PFSK-1 (cell line): ENCODE results near the gene DHX35.

ENCODE experiments used
- POLR2AphosphoS5 ChIP-seq: IDR thresholded peaks from 2 replicates; pipeline ENCODE4 v1.6.1; 2012; ENCODE audit warnings: low read depth, mild to moderate bottlenecking, control low read depth, low read length, moderate library complexity
- SIN3A ChIP-seq: IDR thresholded peaks from 2 replicates; pipeline ENCODE4 v1.6.1; 2012; ENCODE audit warnings: mild to moderate bottlenecking, low read length, moderate library complexity, borderline replicate concordance; ENCODE audit not compliant: insufficient read depth
- TAF1 ChIP-seq: IDR thresholded peaks from 2 replicates; pipeline ENCODE4 v1.6.1; 2012; ENCODE audit warnings: low read length, control low read depth, borderline replicate concordance; ENCODE audit not compliant: insufficient read depth
- TF ChIP-seq, protein P1 (sequence below), 2 experiments: IDR thresholded peaks; 2 replicates each; pipeline versions ENCODE4 v1.6.1 to v1.8.0; 2011 to 2012; ENCODE audit warnings: low read depth in 2 of 2, low read length in 2 of 2, control low read depth in 1 of 2, inconsistent platforms in 1 of 2, mild to moderate bottlenecking in 1 of 2, moderate library complexity in 1 of 2; ENCODE audit not compliant: insufficient read depth in 1 of 2

DNA sequence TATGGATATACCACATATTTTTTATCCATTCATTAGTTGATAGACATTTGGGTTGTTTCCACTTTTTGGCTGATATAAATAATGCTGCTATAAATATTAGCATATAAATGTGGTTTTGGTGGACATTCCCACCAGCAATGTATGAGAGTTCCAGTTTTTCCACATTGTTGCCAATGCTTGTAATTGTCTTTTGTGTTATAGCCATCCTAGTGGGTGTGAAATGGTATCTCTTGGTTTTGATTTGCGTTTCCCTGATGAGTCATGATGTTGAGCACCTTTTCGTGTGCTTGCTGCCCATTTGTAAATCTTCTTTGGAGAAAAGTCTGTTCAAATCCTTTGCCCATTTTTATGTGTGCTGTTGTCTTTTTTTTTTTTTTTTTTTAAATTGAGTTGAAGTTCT, 54.4 kb downstream of the DHX35 start:
- no peak for TF ChIP-seq POLR2AphosphoS5
- TF ChIP-seq, protein P1, sequence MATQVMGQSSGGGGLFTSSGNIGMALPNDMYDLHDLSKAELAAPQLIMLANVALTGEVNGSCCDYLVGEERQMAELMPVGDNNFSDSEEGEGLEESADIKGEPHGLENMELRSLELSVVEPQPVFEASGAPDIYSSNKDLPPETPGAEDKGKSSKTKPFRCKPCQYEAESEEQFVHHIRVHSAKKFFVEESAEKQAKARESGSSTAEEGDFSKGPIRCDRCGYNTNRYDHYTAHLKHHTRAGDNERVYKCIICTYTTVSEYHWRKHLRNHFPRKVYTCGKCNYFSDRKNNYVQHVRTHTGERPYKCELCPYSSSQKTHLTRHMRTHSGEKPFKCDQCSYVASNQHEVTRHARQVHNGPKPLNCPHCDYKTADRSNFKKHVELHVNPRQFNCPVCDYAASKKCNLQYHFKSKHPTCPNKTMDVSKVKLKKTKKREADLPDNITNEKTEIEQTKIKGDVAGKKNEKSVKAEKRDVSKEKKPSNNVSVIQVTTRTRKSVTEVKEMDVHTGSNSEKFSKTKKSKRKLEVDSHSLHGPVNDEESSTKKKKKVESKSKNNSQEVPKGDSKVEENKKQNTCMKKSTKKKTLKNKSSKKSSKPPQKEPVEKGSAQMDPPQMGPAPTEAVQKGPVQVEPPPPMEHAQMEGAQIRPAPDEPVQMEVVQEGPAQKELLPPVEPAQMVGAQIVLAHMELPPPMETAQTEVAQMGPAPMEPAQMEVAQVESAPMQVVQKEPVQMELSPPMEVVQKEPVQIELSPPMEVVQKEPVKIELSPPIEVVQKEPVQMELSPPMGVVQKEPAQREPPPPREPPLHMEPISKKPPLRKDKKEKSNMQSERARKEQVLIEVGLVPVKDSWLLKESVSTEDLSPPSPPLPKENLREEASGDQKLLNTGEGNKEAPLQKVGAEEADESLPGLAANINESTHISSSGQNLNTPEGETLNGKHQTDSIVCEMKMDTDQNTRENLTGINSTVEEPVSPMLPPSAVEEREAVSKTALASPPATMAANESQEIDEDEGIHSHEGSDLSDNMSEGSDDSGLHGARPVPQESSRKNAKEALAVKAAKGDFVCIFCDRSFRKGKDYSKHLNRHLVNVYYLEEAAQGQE (IDR thresholded peaks at IDR 0.05; ENCODE audit: insufficient read depth in 1 of 2, low read depth in 2 of 2, low read length in 2 of 2) = no peak
- TF ChIP-seq TAF1 = no peak
- no peak for TF ChIP-seq SIN3A
